GM12892 (cell line): ENCODE data around the gene IFNB1.

Source experiments
- POLR2A ChIP-seq: IDR thresholded peaks from 2 replicates; pipeline ENCODE4 v1.6.1; 2011; ENCODE audit warnings: low read depth, low read length, control low read depth
- POLR2AphosphoS5 ChIP-seq: IDR thresholded peaks from 2 replicates; pipeline ENCODE4 v1.6.1; 2011; ENCODE audit warnings: low read depth, low read length, control low read depth
- TAF1 ChIP-seq: IDR thresholded peaks from 2 replicates; pipeline ENCODE4 v1.6.1; 2011; ENCODE audit warnings: low read depth, mild to moderate bottlenecking, control low read depth, low read length, borderline replicate concordance

- TF ChIP-seq POLR2A (no peak), TAF1 (no peak), POLR2AphosphoS5 (no peak)
Measured at GRCh38 chr9:21080793-21081192, 3.1 kb upstream of the IFNB1 start.
